Measurements from ENCODE around the gene FCRL2.

FCRL2 gene

DNA sequence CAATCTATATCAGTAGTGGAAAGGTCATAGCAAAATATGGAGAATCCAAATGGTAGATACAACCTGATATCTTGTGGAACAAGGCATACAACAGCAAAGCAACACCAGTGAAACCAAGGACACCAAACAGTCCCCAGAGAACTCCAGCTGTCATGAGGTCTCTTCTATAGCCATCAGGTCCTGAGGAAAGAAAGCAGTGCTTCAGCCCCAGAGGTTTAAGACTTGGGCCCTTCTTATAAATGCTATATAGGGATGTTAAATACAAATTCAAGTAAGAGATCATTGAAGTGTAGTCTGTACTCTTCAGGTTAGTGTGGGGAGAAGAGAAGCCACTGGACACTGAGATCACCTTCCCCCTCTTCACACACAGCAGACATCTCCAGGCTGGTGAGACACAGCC lies 10.1 kb downstream of the FCRL2 start:
- Histone ChIP-seq H3K36me3 (ENCODE audit: low read depth) (no peaks in the 10 kb centered on the region), H3K27ac (ENCODE audit: poor library complexity, severe bottlenecking) (no peak overlapping the region), H3K27me3 (ENCODE audit: insufficient read depth, poor library complexity, severe bottlenecking) (peaks cover 5% of the 10 kb centered on the region), H3K4me3 (ENCODE audit: severe bottlenecking) (no peak overlapping the region), H3K9me3 (ENCODE audit: severe bottlenecking) (no peaks in the 10 kb centered on the region), H3K4me1 (ENCODE audit: insufficient read depth, poor library complexity, severe bottlenecking) (no peaks in the 10 kb centered on the region)
- no peak for ATAC-seq (ENCODE audit: low read depth)
- no peak for DNase-seq (ENCODE audit: low spot score)
- TF ChIP-seq, protein P1, sequence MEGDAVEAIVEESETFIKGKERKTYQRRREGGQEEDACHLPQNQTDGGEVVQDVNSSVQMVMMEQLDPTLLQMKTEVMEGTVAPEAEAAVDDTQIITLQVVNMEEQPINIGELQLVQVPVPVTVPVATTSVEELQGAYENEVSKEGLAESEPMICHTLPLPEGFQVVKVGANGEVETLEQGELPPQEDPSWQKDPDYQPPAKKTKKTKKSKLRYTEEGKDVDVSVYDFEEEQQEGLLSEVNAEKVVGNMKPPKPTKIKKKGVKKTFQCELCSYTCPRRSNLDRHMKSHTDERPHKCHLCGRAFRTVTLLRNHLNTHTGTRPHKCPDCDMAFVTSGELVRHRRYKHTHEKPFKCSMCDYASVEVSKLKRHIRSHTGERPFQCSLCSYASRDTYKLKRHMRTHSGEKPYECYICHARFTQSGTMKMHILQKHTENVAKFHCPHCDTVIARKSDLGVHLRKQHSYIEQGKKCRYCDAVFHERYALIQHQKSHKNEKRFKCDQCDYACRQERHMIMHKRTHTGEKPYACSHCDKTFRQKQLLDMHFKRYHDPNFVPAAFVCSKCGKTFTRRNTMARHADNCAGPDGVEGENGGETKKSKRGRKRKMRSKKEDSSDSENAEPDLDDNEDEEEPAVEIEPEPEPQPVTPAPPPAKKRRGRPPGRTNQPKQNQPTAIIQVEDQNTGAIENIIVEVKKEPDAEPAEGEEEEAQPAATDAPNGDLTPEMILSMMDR (IDR thresholded peaks at IDR 0.05; ENCODE audit: poor library complexity, severe bottlenecking), result no peak

DNA sequence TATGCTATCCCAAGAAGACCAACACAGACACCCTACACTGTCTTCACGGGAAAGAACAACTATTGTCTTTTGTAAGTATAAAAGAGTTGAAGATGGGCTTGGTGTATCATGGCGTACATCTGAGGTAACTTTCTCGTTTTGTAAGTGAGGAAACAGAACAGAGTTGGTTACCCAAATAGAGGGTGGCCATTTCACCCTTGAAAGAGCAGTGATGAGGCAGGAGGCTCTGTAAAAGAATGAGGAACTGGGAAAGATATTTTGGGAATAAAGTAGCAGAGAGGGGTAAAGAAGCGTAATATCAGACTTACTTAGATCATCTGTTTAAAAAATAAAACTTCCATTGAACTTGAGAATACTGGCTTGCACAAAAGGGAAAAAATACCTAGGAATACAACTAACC lies 18.9 kb downstream of the FCRL2 start:
- ATAC-seq (ENCODE audit: low read depth), result no peak

DNA sequence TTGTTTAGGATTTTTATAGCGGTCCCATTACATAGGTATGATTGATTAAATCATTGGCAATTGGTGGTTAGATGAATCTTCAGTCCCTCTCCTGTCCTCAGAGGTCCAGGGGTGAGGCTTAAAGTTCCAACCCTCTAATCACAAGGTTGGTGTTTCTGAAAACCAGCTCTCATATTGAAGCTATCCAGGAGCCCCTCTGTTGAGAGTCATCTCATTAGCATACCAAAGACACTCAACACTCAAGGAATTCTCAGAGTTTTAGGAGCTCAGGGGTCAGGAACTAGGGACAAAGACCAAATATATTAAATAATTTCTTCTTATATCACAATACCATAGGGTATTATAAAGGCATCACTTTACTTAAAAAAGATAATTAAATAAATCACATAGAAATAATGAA lies 23.3 kb downstream of the FCRL2 start:
- Histone ChIP-seq H3K27me3 (ENCODE audit: insufficient read depth, poor library complexity, severe bottlenecking) (no peaks in the 10 kb centered on the region), H3K4me3 (ENCODE audit: severe bottlenecking) (no peak overlapping the region), H3K9me3 (ENCODE audit: severe bottlenecking) (no peaks in the 10 kb centered on the region), H3K4me1 (ENCODE audit: insufficient read depth, poor library complexity, severe bottlenecking) (no peaks in the 10 kb centered on the region), H3K27ac (ENCODE audit: poor library complexity, severe bottlenecking) (no peak overlapping the region), H3K36me3 (ENCODE audit: low read depth) (no peaks in the 10 kb centered on the region)
- ATAC-seq (ENCODE audit: low read depth) (no peak), DNase-seq (ENCODE audit: low spot score) (no peak)
- TF ChIP-seq, protein P1 (IDR thresholded peaks at IDR 0.05; ENCODE audit: poor library complexity, severe bottlenecking), result no peak

More for the DNA sequence above, 18.9 kb downstream of the FCRL2 start:
- no peak overlapping the region for H3K4me3 ChIP-seq (ENCODE audit: severe bottlenecking)
- no peaks in the 10 kb centered on the region for H3K9me3 ChIP-seq (ENCODE audit: severe bottlenecking)
- H3K27ac ChIP-seq (ENCODE audit: poor library complexity, severe bottlenecking), result no peak overlapping the region
- no peaks in the 10 kb centered on the region for H3K27me3 ChIP-seq (ENCODE audit: insufficient read depth, poor library complexity, severe bottlenecking)
- no peak for DNase-seq (ENCODE audit: low spot score)
- no peaks in the 10 kb centered on the region for H3K4me1 ChIP-seq (ENCODE audit: insufficient read depth, poor library complexity, severe bottlenecking)
- TF ChIP-seq, protein P1 (IDR thresholded peaks at IDR 0.05; ENCODE audit: poor library complexity, severe bottlenecking), result no peak
- H3K36me3 ChIP-seq (ENCODE audit: low read depth), result no peaks in the 10 kb centered on the region

DNA sequence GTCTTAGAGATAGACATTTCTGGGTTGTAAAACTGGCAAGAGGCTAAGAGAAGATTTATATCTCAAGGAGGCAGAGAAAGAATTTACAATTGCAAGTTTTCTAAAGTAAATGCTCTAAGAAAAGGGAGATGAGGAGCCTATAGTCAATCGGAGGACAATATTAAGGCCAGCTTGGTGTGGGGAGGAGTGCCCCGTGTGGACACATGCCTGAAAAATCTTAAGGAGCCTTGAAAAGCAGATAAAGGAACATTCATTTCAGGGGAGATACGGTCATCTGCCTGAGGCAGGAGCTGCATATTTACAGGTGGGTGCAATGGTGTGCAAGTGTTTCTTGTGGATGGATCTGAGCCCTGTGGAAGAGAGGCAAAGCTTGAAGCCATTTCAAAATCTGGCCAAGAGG lies 25.6 kb downstream of the FCRL2 start:
- no peak for DNase-seq (ENCODE audit: low spot score)
- TF ChIP-seq, protein P1 (IDR thresholded peaks at IDR 0.05; ENCODE audit: poor library complexity, severe bottlenecking), result no peak
- no peaks in the 10 kb centered on the region for H3K36me3 ChIP-seq (ENCODE audit: low read depth)
- H3K27ac ChIP-seq (ENCODE audit: poor library complexity, severe bottlenecking), result no peak overlapping the region
- H3K4me1 ChIP-seq (ENCODE audit: insufficient read depth, poor library complexity, severe bottlenecking), result no peaks in the 10 kb centered on the region
- ATAC-seq (ENCODE audit: low read depth), result no peak
- H3K27me3 ChIP-seq (ENCODE audit: insufficient read depth, poor library complexity, severe bottlenecking), result no peaks in the 10 kb centered on the region
- no peak overlapping the region for H3K4me3 ChIP-seq (ENCODE audit: severe bottlenecking)
- H3K9me3 ChIP-seq (ENCODE audit: severe bottlenecking), result no peaks in the 10 kb centered on the region

DNA sequence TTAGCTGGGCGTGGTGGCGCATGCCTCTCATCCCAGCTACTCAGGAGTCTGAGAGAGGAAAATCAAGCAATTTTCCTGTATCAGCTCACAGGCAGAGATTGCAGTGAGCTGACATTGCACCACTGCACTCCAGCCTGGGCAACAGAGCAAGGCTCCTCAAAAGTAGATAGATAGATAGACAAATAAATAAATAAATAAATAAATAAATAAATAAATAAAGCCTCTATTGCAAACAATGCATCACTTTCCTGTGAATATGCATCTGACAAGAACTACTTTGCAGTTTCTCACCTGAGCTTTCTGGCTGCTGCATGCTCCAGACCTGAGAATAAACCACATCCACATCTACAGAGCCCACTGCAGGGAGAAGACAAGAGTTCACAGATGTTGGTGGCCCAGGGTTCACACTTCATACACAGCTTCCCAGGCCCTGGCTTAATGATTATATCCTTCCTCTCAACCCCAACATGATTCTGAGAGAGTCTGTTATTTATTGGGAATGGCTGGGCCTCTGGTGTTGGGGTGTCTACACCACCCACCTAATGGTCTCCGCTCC lies 28.6 kb downstream of the FCRL2 start:
- Histone ChIP-seq H3K27me3 (ENCODE audit: insufficient read depth, poor library complexity, severe bottlenecking) (no peaks in the 10 kb centered on the region), H3K9me3 (ENCODE audit: severe bottlenecking) (no peaks in the 10 kb centered on the region), H3K36me3 (ENCODE audit: low read depth) (no peaks in the 10 kb centered on the region), H3K4me1 (ENCODE audit: insufficient read depth, poor library complexity, severe bottlenecking) (no peaks in the 10 kb centered on the region), H3K27ac (ENCODE audit: poor library complexity, severe bottlenecking) (no peak overlapping the region), H3K4me3 (ENCODE audit: severe bottlenecking) (no peak overlapping the region)
- TF ChIP-seq, protein P1 (IDR thresholded peaks at IDR 0.05; ENCODE audit: poor library complexity, severe bottlenecking), result no peak
- ATAC-seq (ENCODE audit: low read depth) (no peak), DNase-seq (ENCODE audit: low spot score) (no peak)
